GM23248 (cell line): Measurements from ENCODE around the gene NHERF2.

Experiments
- EZH2 ChIP-seq: fragments of 200-600 bp; sonication (generic); IDR thresholded peaks from 2 replicates; pipeline ENCODE4 v1.6.1; 2018; ENCODE audit warnings: antibody characterized with exemption, mild to moderate bottlenecking; ENCODE audit not compliant: insufficient read depth, poor library complexity, severe bottlenecking
- EZH2phosphoT487 ChIP-seq: fragments of 200-600 bp; sonication (generic); IDR thresholded peaks from 2 replicates; pipeline ENCODE4 v1.6.1; 2018; ENCODE audit warnings: antibody characterized with exemption, moderate library complexity, mild to moderate bottlenecking, low read depth; ENCODE audit not compliant: insufficient read depth

DNA sequence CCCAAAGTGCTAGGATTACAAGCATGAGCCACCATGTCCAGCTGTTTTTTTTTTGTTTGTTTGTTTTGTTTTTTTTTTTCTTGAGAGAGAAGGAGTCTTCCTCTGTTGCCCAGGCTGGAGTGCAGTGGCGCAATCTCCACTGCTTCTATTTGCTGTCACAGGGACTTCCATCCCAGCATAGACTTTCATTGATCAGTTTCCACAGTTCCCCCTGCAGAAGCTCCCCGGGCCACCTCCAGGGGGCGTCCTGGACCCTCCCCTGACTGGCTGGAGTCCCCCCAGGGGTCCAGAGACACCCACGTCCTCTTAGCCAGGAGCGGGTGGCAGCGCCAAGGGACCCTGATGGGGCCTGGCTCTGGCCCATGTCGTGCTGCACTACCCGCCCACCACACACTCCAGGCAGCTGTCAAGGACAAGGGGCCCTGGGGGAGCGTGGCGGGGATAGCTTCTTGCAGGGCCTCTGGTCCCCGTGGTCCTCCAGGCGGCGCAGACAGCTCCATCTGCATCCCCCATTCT, 10.2 kb upstream of the NHERF2 start:
- TF ChIP-seq EZH2phosphoT487 (no peak), EZH2 (no peak)
